ENCODE measurements around the gene ABCC10. TPM values are rescaled to one million over a fixed set of nuclear protein-coding genes. Genes with fewer than 3 reads are reported as not detected.
"Not testable (repeated sequence)": the region's sequence is repeated elsewhere in the genome, so short reads cannot be mapped to it uniquely, and the experiment has no call there.

The ABCC10 gene
- total RNA-seq, 2 experiments from 2014 or later: 51.0 to 58.3 TPM

DNA sequence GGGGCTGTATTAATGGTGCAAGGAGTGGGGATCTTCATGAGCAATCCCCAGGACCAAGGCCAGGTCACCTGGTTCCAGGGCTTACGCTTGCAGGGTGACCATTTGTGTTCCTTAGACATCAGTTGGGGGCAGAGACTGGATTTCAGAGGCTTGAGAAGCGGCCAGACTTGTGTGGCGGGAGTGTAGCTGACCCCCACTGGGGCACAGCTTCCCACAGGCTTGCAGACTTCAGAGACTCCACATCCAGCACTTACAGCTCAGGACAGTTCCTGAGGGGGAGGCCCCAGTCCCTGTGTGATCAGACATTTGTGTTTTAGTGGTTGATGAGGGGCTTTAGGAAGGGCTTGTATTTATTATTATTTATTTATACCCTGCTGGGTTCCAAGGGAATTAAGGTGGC lies 65.3 kb downstream of the ABCC10 start:
- Mint-ChIP-seq H3K27ac (no peak overlapping the region), H3K36me3 (peaks cover 4% of the 10 kb centered on the region), H3K4me1 (peaks cover 9% of the 10 kb centered on the region), H3K4me3 (no peak overlapping the region), H3K9me3 (no peaks in the 10 kb centered on the region), H3K27me3 (no peaks in the 10 kb centered on the region)
- ATAC-seq (ENCODE audit: low read depth) (no peak), DNase-seq (no peak)
- POLR2A ChIA-PET: interaction anchor here (0.6 kb wide), 1 partner anchor 15 kb away, joined by 3 read pairs; no protein-coding TSS in a partner anchor

DNA sequence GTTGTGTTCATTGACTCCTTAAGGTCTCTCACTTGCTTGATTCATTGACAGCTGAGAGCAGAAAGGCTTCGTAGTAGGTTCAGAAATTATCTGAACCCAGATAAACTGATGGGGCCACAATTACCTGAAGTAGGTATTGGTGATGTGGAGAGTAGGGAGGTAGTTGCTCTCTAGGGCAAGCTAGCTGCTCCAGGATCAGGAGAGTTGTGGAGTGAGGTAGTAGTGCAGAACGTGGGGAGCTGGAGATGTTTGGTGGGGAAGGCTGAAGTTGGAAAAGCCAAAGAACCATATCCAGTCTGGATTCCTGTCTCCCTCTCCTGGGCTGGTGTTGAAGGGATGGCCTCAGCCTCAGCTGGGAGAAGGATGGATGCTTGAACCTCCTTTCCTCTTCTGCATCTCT lies 65.9 kb downstream of the ABCC10 start:
- ATAC-seq (ENCODE audit: low read depth): no peak
- POLR2A ChIA-PET: interaction anchor here (0.6 kb wide), 1 partner anchor 15 kb away, joined by 3 read pairs; no protein-coding TSS in a partner anchor
- no peaks in the 10 kb centered on the region for H3K27me3 Mint-ChIP-seq
- DNase-seq: no peak
- peaks cover 4% of the 10 kb centered on the region for H3K36me3 Mint-ChIP-seq
- H3K4me1 Mint-ChIP-seq: peaks cover 9% of the 10 kb centered on the region
- H3K27ac Mint-ChIP-seq: no peak overlapping the region
- no peaks in the 10 kb centered on the region for H3K9me3 Mint-ChIP-seq
- H3K4me3 Mint-ChIP-seq: no peak overlapping the region

DNA sequence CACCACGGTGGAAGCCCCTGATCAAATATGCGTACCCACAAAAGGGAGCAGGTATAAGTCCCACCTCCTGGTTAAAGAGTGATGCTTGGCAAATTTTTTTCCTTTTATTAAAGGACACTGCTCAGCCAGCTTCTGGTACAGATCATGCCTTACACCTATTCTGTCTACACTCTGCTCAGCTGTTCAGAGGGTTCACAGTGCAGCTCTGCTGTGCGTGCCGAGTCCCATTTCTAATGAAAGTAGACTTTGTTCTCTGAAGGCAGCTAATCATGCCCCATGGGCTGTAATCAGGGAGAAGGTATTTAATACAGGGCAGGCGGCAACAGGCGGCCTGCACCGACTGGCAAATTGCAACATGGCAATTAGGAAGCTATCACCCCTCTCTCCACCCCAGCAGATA lies 66.5 kb downstream of the ABCC10 start:
- Mint-ChIP-seq H3K36me3 (peaks cover 4% of the 10 kb centered on the region), H3K4me3 (no peak overlapping the region), H3K27ac (no peak overlapping the region), H3K27me3 (no peaks in the 10 kb centered on the region), H3K4me1 (peaks cover 9% of the 10 kb centered on the region), H3K9me3 (no peaks in the 10 kb centered on the region)
- DNase-seq (no peak), ATAC-seq (ENCODE audit: low read depth) (no peak)
- POLR2A ChIA-PET: no interaction called here

DNA sequence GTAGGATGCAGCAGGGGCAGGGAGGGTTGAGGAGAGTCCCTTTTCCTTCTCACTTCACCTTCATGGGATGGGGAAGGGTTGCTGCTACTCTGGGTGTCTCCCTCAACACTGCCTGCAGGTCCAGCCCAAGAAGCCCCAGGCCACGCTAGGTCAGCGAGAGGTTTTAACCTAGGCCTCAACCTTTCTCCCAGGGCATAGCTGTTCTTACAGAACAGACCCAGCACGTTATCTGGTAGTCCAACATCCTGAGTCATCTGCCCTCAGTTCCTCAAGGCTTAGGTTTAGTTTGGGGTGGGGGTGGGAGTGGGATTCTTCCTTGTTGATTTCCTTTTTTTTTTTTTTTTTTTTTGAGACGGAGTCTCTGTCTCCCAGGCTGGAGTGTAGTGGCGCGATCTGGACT lies 67.0 kb downstream of the ABCC10 start:
- Mint-ChIP-seq H3K36me3 (peaks cover 4% of the 10 kb centered on the region), H3K4me3 (no peak overlapping the region), H3K4me1 (peaks cover 9% of the 10 kb centered on the region), H3K27me3 (no peaks in the 10 kb centered on the region), H3K9me3 (no peaks in the 10 kb centered on the region), H3K27ac (no peak overlapping the region)
- DNase-seq: no peak
- POLR2A ChIA-PET: interaction anchor here (1.5 kb wide), 1 partner anchor 58 kb away, joined by 6 read pairs; no protein-coding TSS in a partner anchor
- ATAC-seq (ENCODE audit: low read depth): no peak

DNA sequence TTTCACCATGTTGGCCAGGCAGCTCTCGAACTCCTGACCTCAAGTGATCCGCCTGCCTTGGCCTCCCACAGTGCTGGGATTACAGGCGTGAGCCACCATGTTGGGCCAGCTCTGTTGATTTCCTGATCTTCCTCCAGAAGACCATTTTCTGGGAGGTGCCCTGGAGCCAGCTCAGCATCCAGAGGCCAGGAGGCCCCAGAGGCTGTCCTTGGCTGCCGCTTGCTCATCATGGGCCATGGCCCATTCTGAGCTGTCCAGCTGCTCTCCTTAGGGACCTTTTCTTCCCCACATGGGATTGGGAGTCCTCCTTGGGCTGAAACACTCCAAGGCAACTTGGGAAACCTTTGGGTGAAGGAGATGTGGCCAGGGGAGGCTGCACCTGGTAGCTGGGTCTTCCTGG lies 67.4 kb downstream of the ABCC10 start:
- H3K4me1 Mint-ChIP-seq: peaks cover 9% of the 10 kb centered on the region
- H3K4me3 Mint-ChIP-seq: no peak overlapping the region
- no peaks in the 10 kb centered on the region for H3K27me3 Mint-ChIP-seq
- H3K36me3 Mint-ChIP-seq: peaks cover 4% of the 10 kb centered on the region
- no peak overlapping the region for H3K27ac Mint-ChIP-seq
- no peak for DNase-seq
- H3K9me3 Mint-ChIP-seq: no peaks in the 10 kb centered on the region
- POLR2A ChIA-PET: interaction anchor here (1.5 kb wide), 1 partner anchor 58 kb away, joined by 6 read pairs; no protein-coding TSS in a partner anchor
- ATAC-seq (ENCODE audit: low read depth): no peak

DNA sequence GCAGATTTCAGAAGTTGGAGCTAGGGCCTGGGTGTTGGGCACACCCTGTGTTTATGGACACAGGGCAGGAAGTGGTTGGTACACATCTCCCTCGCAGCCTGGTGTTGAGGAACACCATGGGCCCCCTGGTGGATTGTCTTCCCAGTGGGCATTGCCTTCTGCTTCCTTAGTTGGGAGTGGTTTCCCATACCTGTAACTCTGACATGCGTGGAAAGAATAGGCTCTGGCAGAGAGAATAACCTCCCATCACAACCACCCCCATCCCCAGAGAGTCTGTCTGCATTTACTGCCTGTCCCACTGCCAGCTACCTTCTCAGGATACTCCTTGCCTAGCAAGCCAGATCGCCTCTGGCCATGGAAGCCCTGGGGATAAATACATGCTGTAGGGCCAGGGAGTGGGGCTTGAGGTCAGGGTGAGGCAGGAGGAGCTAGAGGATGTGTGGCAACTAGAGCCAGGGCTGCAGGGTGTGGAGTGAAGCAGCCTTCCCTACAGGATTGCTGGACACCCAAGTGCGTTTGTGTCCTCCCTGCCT lies 68.1 kb downstream of the ABCC10 start:
- no peaks in the 10 kb centered on the region for H3K27me3 Mint-ChIP-seq
- DNase-seq: no peak
- peak; percentile 66 for ATAC-seq (ENCODE audit: low read depth)
- peak overlapping the region; percentile 60 for H3K27ac Mint-ChIP-seq
- no peak overlapping the region for H3K4me3 Mint-ChIP-seq
- peaks cover 1% of the 10 kb centered on the region for H3K36me3 Mint-ChIP-seq
- no peaks in the 10 kb centered on the region for H3K9me3 Mint-ChIP-seq
- H3K4me1 Mint-ChIP-seq: peaks cover 7% of the 10 kb centered on the region
- POLR2A ChIA-PET: interaction anchor here (1.3 to 1.5 kb wide), 2 partner anchors 18 to 59 kb away, joined by 3 to 6 read pairs; partner anchors contain the start of gene TJAP1

DNA sequence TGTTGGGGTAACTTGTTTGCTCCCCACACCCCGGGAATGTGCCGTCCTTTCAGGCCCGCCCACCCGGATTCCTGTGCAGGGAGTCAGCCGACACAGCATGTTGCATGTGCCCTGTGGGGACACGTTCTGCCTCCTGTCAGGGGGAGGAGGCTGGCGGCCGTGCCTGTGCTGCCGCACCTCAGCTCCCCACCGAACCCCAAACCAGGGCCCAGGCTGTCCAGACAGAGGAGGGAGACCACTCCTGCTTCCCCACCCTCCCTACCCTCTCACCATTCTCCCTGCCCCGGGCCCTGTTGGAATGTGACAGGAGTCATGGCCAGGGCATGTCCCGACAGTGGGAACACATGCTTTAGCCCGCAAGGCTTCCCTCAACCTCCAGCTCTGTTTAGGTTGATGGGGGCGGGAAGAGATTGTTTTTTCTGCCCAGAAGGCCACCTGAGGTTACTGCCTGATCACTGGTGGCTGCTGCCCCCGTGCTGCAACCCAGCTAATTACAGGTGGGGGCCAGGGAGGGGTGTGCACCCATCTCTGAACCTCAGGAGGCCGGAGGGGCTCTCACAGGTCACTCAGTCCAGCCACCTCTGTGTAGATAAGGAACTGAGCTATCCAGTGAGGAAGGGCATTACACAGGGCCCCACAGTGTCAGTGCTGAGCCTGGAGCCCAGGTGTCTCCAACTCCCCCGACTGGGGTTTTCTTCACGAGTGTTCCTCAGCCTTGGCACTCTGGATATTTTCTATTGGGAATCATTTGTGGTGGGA lies 69.2 kb downstream of the ABCC10 start:
- no peaks in the 10 kb centered on the region for H3K9me3 Mint-ChIP-seq
- ATAC-seq (ENCODE audit: low read depth) (no peak), DNase-seq (no peak)
- no peak overlapping the region for H3K27ac Mint-ChIP-seq
- peaks cover 4% of the 10 kb centered on the region for H3K36me3 Mint-ChIP-seq
- POLR2A ChIA-PET: interaction anchor here (1.3 kb wide), 1 partner anchor 19 kb away, joined by 3 read pairs; the partner anchor contains the start of gene TJAP1
- H3K4me3 Mint-ChIP-seq: no peak overlapping the region
- peaks cover 7% of the 10 kb centered on the region for H3K4me1 Mint-ChIP-seq
- H3K27me3 Mint-ChIP-seq: no peaks in the 10 kb centered on the region

DNA sequence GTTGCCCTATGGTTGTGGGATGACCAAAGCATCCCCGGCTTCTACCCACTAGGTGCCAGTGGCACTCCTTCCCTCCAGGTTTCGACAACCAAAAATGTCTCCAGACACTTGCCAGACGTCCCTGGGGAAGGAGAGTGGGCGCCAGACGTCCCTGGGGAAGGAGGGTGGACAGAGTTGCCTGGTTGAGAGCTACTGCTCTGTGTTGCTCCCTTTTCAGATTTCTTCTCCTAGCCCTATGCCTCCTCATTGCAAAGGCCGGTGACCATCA lies 69.7 kb downstream of the ABCC10 start:
- DNase-seq (no peak), ATAC-seq (ENCODE audit: low read depth) (no peak)
- H3K9me3 Mint-ChIP-seq: no peaks in the 10 kb centered on the region
- H3K27me3 Mint-ChIP-seq: no peaks in the 10 kb centered on the region
- H3K36me3 Mint-ChIP-seq: peaks cover 4% of the 10 kb centered on the region
- H3K4me3 Mint-ChIP-seq: no peak overlapping the region
- no peak overlapping the region for H3K27ac Mint-ChIP-seq
- H3K4me1 Mint-ChIP-seq: peaks cover 7% of the 10 kb centered on the region
- POLR2A ChIA-PET: no interaction called here

DNA sequence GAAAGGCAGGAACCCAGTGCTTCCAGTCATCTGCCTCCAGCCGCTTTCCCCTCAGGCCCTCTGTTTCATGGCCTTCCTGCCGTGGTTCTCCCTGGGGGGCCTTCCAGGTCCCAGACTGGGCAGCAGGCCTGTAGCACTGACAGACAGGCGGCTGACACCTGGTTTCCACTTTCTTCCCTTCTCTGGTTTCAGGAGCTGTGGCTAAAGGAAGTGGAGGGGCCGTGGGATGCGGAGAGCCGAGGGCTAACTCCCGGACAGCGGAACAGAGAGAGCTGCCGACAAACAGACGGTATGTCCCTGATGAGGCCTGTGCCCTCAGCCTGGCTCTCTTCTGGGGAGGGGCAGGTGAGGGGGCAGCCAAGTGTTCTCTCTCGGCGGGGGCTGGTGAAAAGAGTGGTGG lies 70.3 kb downstream of the ABCC10 start:
- Mint-ChIP-seq H3K9me3 (no peaks in the 10 kb centered on the region), H3K4me3 (no peak overlapping the region), H3K4me1 (peaks cover 7% of the 10 kb centered on the region), H3K36me3 (peaks cover 4% of the 10 kb centered on the region), H3K27me3 (no peaks in the 10 kb centered on the region), H3K27ac (no peak overlapping the region)
- POLR2A ChIA-PET: interaction anchor here (1.7 kb wide), 1 partner anchor 12 kb away, joined by 4 read pairs; the partner anchor contains the start of gene LRRC73
- ATAC-seq (ENCODE audit: low read depth) (no peak), DNase-seq (no peak)

DNA sequence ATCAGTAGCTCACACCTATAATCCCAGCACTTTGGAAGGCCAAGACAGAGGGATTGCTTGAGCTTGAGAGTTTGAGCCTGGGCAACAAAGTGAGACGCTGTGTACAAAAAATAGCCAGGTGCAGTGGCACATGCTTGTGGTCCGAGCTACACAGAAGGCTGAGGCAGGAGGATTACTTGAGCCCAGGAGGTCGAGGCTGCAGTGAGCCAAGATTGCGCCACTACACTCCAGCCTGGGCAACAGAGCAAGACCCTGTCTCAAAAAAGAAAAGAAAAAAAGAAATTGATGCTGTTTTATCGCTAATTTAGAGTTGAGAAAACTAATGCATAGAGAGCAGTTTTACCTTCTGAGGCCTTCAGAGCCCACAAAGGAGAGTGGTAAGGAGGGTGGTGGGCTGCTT lies 71.0 kb downstream of the ABCC10 start:
- not testable (repeated sequence) for H3K27ac Mint-ChIP-seq

DNA sequence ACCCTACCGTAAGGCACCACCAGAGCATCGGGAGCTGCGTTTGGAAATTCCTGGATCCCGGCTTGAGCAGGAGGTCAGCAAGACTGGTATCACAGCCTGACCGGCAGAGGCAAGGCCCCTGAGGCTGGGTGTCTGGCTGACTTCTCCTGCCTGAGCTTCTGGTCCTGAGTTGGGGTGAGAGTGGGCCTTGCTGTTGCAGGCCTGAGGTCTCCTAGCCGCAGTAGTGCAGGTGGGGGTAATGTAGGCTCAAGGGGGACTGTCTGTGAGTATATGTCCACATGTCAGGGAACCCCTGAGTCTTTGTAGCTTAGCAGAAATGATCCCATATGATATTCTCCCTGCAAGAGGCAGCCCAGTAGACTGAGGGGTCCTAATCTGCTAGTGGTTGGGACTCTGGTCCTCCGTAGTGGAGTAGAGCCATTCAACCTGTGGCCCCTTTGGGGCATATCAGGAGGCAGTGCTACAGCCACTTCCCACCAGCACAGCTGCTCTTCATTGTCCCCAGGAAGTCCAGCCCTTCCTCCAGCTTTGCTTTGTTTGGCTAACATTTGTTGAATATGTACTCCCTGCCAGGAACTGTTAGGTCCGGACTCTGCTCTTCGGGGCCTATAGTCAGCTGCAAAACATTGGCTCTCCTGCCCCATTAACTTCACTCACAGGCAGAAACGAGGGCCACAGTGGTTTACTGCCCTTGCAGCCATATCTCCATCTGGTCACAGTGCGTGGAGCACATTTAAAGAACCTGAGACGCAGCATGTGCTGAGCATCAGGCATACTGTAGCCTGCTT lies 71.9 kb downstream of the ABCC10 start:
- no peaks in the 10 kb centered on the region for H3K9me3 Mint-ChIP-seq
- no peak for ATAC-seq (ENCODE audit: low read depth)
- peaks cover 6% of the 10 kb centered on the region for H3K36me3 Mint-ChIP-seq
- H3K4me1 Mint-ChIP-seq: peaks cover 9% of the 10 kb centered on the region
- no peak overlapping the region for H3K27ac Mint-ChIP-seq
- DNase-seq: no peak
- POLR2A ChIA-PET: interaction anchor here (1.7 kb wide), 1 partner anchor 11 kb away, joined by 4 read pairs; the partner anchor contains the start of gene LRRC73
- no peaks in the 10 kb centered on the region for H3K27me3 Mint-ChIP-seq
- H3K4me3 Mint-ChIP-seq: no peak overlapping the region

More for the DNA sequence above, 71.0 kb downstream of the ABCC10 start:
- H3K27me3 Mint-ChIP-seq; H3K4me3 Mint-ChIP-seq; H3K9me3 Mint-ChIP-seq; ATAC-seq (ENCODE audit: low read depth); H3K4me1 Mint-ChIP-seq; DNase-seq; H3K36me3 Mint-ChIP-seq: not testable (repeated sequence)
- POLR2A ChIA-PET: interaction anchor here (1.7 kb wide), 1 partner anchor 12 kb away, joined by 4 read pairs; the partner anchor contains the start of gene LRRC73
